Neutrophil (primary cell): ENCODE measurements around the gene RAP2C.
"Not testable (repeated sequence)": the region's sequence is repeated elsewhere in the genome, so short reads cannot be mapped to it uniquely, and the experiment has no call there.

Experiments
- H3K27ac ChIP-seq: fragments of 200-600 bp; sonication (generic); 2 replicates; pipeline ENCODE4 v1.5.1; 2016; ENCODE audit warnings: mild to moderate bottlenecking, moderate library complexity
- H3K27me3 ChIP-seq: fragments of 200-600 bp; sonication (generic); 2 replicates; pipeline ENCODE4 v1.6.0; 2016; ENCODE audit warnings: mild to moderate bottlenecking
- H3K36me3 ChIP-seq: fragments of 200-600 bp; sonication (generic); 2 replicates; pipeline ENCODE4 v1.5.1; 2017
- H3K4me1 ChIP-seq, 2 experiments: fragments of 200-600 bp in 1 of 2; sonication (generic) in 1 of 2; 1 replicate in 1 of 2; 2 replicates in 1 of 2; pipeline versions ENCODE4 v1.5.1 to v1.6.1; 2013 to 2016; ENCODE audit warnings: low read depth in 1 of 2, low read length in 1 of 2, mild to moderate bottlenecking in 1 of 2, moderate library complexity in 1 of 2; ENCODE audit not compliant: control insufficient read depth in 1 of 2, insufficient read depth in 1 of 2
- H3K4me3 ChIP-seq, 2 experiments: fragments of 200-600 bp in 1 of 2; sonication (generic) in 1 of 2; 1 replicate in 1 of 2; 2 replicates in 1 of 2; pipeline ENCODE4 v1.5.1; 2013 to 2016; ENCODE audit warnings: low read depth in 1 of 2, low read length in 1 of 2, mild to moderate bottlenecking in 1 of 2, moderate library complexity in 1 of 2
- H3K9me3 ChIP-seq: fragments of 200-600 bp; sonication (generic); 2 replicates; pipeline ENCODE4 v1.5.1; 2016
- CTCF ChIP-seq: fragments of 200-600 bp; sonication (generic); IDR thresholded peaks from 2 replicates; pipeline ENCODE4 v1.5.1; 2016; ENCODE audit warnings: antibody characterized with exemption

Gene RAP2C

DNA sequence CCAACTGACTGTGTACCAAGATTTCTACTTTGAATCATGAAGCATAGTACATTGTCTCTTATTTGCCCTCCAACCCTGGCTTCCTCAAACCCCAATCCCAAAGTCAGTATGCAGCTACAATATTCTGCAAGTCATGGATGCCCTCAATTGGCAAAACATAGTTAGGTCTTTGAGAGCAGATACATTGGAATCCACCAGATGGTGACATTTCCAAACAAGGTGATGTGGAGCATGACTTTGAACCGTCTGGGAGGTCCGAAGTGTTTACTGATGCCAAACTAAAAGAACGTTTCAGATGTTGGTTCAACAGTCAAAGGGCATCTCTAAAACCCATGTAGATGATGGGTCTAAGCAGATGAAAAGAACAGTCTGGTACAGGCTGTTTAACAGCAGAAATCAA lies 47.8 kb downstream of the RAP2C start:
- no peaks in the 10 kb centered on the region for H3K4me1 ChIP-seq
- no peak overlapping the region for H3K27ac ChIP-seq
- H3K27me3 ChIP-seq = no peaks in the 10 kb centered on the region
- H3K4me3 ChIP-seq = no peak overlapping the region
- no peaks in the 10 kb centered on the region for H3K36me3 ChIP-seq
- no peaks in the 10 kb centered on the region for H3K9me3 ChIP-seq
- TF ChIP-seq CTCF = no peak

- no peak for TF ChIP-seq CTCF
Measured at GRCh38 chrX:132169554-132169953, 49.7 kb downstream of the RAP2C start.

DNA sequence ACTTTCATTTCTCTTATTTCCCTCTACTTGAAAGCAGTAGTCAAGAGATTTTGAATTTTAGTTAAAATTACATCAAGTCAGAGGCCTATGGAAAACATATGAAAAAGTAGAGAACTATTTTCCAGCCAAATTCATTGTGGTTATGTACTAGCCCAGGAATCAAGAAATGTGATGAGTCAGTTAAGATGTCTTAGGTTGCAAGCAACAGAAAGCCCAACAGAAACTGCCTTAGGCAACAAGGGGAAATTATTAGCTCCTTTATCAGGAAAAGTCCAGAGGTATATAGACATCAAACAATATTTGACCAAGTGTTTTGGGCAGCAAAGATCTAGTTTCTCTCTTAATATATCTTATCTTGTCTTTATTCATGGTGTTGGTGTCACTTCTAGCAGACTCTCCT lies 53.6 kb downstream of the RAP2C start:
- Histone ChIP-seq H3K4me3 (no peak overlapping the region), H3K36me3 (no peaks in the 10 kb centered on the region), H3K4me1 (no peaks in the 10 kb centered on the region), H3K27me3 (no peaks in the 10 kb centered on the region), H3K27ac (no peak overlapping the region), H3K9me3 (no peaks in the 10 kb centered on the region)
- TF ChIP-seq CTCF = no peak

More at GRCh38 chrX:132169554-132169953, 49.7 kb downstream of the RAP2C start:
- no peaks in the 10 kb centered on the region for H3K27me3 ChIP-seq
- no peak overlapping the region for H3K27ac ChIP-seq
- H3K9me3 ChIP-seq = no peaks in the 10 kb centered on the region
- no peaks in the 10 kb centered on the region for H3K4me1 ChIP-seq
- no peak overlapping the region for H3K4me3 ChIP-seq
- H3K36me3 ChIP-seq = no peaks in the 10 kb centered on the region

DNA sequence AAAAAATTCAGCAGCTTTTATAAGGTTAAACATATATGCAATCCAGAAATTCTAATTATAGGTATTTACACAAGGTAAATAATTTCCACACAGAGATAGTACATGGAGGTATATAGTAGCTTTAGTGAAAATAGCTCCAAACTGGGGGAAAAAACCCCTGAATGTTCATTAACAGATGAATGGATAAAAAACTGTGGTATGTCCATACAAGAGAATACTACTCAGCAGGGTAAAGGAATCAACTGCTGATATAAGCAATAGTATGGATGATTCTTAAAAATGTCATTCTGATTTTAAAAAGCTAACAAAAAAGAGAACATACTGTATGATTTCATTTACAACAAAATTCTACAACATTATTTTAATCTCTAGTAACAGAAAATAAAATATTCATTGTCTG lies 54.2 kb downstream of the RAP2C start:
- H3K9me3 ChIP-seq = no peaks in the 10 kb centered on the region
- H3K27me3 ChIP-seq = no peaks in the 10 kb centered on the region
- no peak overlapping the region for H3K27ac ChIP-seq
- no peaks in the 10 kb centered on the region for H3K4me1 ChIP-seq
- no peak for TF ChIP-seq CTCF
- H3K4me3 ChIP-seq = no peak overlapping the region
- H3K36me3 ChIP-seq = no peaks in the 10 kb centered on the region

GRCh38 chrX:132163094-132163493 lies 56.2 kb downstream of the RAP2C start:
- not testable (repeated sequence) for H3K27me3 ChIP-seq, H3K4me1 ChIP-seq, H3K36me3 ChIP-seq, H3K9me3 ChIP-seq, H3K27ac ChIP-seq, H3K4me3 ChIP-seq

GRCh38 chrX:132153166-132153565 lies 66.1 kb downstream of the RAP2C start:
- H3K27ac ChIP-seq = no peak overlapping the region
- H3K36me3 ChIP-seq = no peaks in the 10 kb centered on the region
- no peaks in the 10 kb centered on the region for H3K4me1 ChIP-seq
- TF ChIP-seq CTCF = no peak
- no peaks in the 10 kb centered on the region for H3K27me3 ChIP-seq
- H3K9me3 ChIP-seq = no peaks in the 10 kb centered on the region
- H3K4me3 ChIP-seq = no peak overlapping the region
